GM21825 (cell line): ENCODE measurements around the gene ITPR3.

Source experiments
- ATAC-seq: cut with Tn5 transposase; IDR thresholded peaks from one replicate; pipeline ENCODE4 v1.9.1; 2021; ENCODE audit warnings: mild to moderate bottlenecking, moderate library complexity; ENCODE audit not compliant: unreplicated experiment

The ITPR3 gene

GRCh38 chr6:33711140-33712129 lies 90.3 kb downstream of the ITPR3 start, which contains the start of gene UQCC2:
UQCC2 (minus strand) TSS chr6:33711700; CDS start chr6:33711686, 14 bp downstream.
- ATAC-seq: peak; percentile 74

- no peak for ATAC-seq
Measured at GRCh38 chr6:33712914-33713313, 91.8 kb downstream of the ITPR3 start.

- no peak for ATAC-seq
Measured at GRCh38 chr6:33713786-33714185, 92.7 kb downstream of the ITPR3 start.

GRCh38 chr6:33714385-33715040 lies 93.4 kb downstream of the ITPR3 start:
- no peak for ATAC-seq

GRCh38 chr6:33716379-33716778 lies 95.3 kb downstream of the ITPR3 start:
- no peak for ATAC-seq

GRCh38 chr6:33716890-33717632 lies 95.9 kb downstream of the ITPR3 start:
- no peak for ATAC-seq

GRCh38 chr6:33717934-33718455 lies 96.9 kb downstream of the ITPR3 start:
- ATAC-seq: no peak

- no peak for ATAC-seq
Measured at GRCh38 chr6:33718713-33719112, 97.6 kb downstream of the ITPR3 start.

GRCh38 chr6:33719326-33719987 lies 98.3 kb downstream of the ITPR3 start:
- ATAC-seq: no peak

GRCh38 chr6:33720998-33721397 lies 99.9 kb downstream of the ITPR3 start:
- no peak for ATAC-seq

GRCh38 chr6:33721508-33721907 lies 100.4 kb downstream of the ITPR3 start:
- no peak for ATAC-seq

- no peak for ATAC-seq
Measured at GRCh38 chr6:33722103-33722623, 101.0 kb downstream of the ITPR3 start.

- no peak for ATAC-seq
Measured at GRCh38 chr6:33723371-33724085, 102.4 kb downstream of the ITPR3 start.

- ATAC-seq: no peak
Measured at GRCh38 chr6:33724102-33725023, 103.2 kb downstream of the ITPR3 start.

GRCh38 chr6:33725222-33725621 lies 104.1 kb downstream of the ITPR3 start:
- no peak for ATAC-seq

- no peak for ATAC-seq
Measured at GRCh38 chr6:33725891-33726673, 105.0 kb downstream of the ITPR3 start.

- no peak for ATAC-seq
Measured at GRCh38 chr6:33726696-33727095, 105.6 kb downstream of the ITPR3 start.

- no peak for ATAC-seq
Measured at GRCh38 chr6:33727126-33727525, 106.0 kb downstream of the ITPR3 start.
